MM.1S (cell line): ENCODE data around the gene ZNF385A.

Experiments used
- DNase-seq: peaks from one replicate; pipeline ENCODE4 v3.0.0-alpha.2; 2015
- H2AFZ ChIP-seq: fragments of 300-600 bp; sonication (generic); 2 replicates; pipeline ENCODE4 v1.6.0; 2016; ENCODE audit warnings: antibody characterized with exemption, low read length
- H3F3A ChIP-seq: fragments of 300-600 bp; sonication (generic); 2 replicates; pipeline ENCODE4 v1.6.1; 2016; ENCODE audit warnings: mild to moderate bottlenecking, antibody characterized with exemption, low read length, moderate library complexity, mixed read lengths; ENCODE audit not compliant: insufficient read depth
- H3K27ac ChIP-seq: fragments of 300-600 bp; sonication (generic); 2 replicates; pipeline ENCODE4 v1.5.1; 2016; ENCODE audit warnings: mild to moderate bottlenecking, low read length
- H3K27me3 ChIP-seq: fragments of 300-600 bp; sonication (generic); replicated peaks from 2 replicates; pipeline ENCODE4 v1.6.0; 2016; ENCODE audit warnings: low read length; ENCODE audit not compliant: insufficient read depth
- H3K36me3 ChIP-seq: fragments of 300-600 bp; sonication (generic); replicated peaks from 2 replicates; pipeline ENCODE4 v1.6.1; 2016; ENCODE audit warnings: mild to moderate bottlenecking, low read length, mixed read lengths; ENCODE audit not compliant: insufficient read depth
- H3K4me1 ChIP-seq: fragments of 300-600 bp; sonication (generic); 2 replicates; pipeline ENCODE4 v1.6.1; 2016; ENCODE audit warnings: low read length, mixed read lengths
- H3K4me2 ChIP-seq: fragments of 300-600 bp; sonication (generic); 2 replicates; pipeline ENCODE4 v1.6.0; 2016; ENCODE audit warnings: low read depth, low read length
- H3K4me3 ChIP-seq: fragments of 300-600 bp; sonication (generic); 2 replicates; pipeline ENCODE4 v1.5.1; 2016; ENCODE audit warnings: low read length, mixed read lengths
- H3K79me2 ChIP-seq: fragments of 300-600 bp; sonication (generic); 2 replicates; pipeline ENCODE4 v1.6.1; 2016; ENCODE audit warnings: mixed run types, low read length, mixed read lengths
- H3K9ac ChIP-seq: fragments of 300-600 bp; sonication (generic); 2 replicates; pipeline ENCODE4 v1.6.1; 2016; ENCODE audit warnings: low read length, mixed read lengths
- H3K9me2 ChIP-seq: fragments of 300-600 bp; sonication (generic); replicated peaks from 2 replicates; pipeline ENCODE4 v1.6.1; 2016; ENCODE audit warnings: mild to moderate bottlenecking, low read length, mixed read lengths; ENCODE audit not compliant: insufficient read depth
- H3K9me3 ChIP-seq: fragments of 300-600 bp; sonication (generic); replicated peaks from 2 replicates; pipeline ENCODE4 v1.6.1; 2016; ENCODE audit warnings: mild to moderate bottlenecking, low read length, mixed read lengths; ENCODE audit not compliant: insufficient read depth
- H4K20me1 ChIP-seq: fragments of 300-600 bp; sonication (generic); 2 replicates; pipeline ENCODE4 v1.6.1; 2016; ENCODE audit warnings: mild to moderate bottlenecking, low read length, moderate library complexity, mixed read lengths; ENCODE audit not compliant: insufficient read depth
- CTCF ChIP-seq: fragments of 300-600 bp; sonication (generic); IDR thresholded peaks from 2 replicates; pipeline ENCODE4 v1.5.1; 2016; ENCODE audit warnings: antibody characterized with exemption, low read length, mixed read lengths
- EZH2 ChIP-seq: fragments of 300-600 bp; sonication (generic); optimal IDR thresholded peaks from 2 replicates; pipeline ENCODE3; 2017; ENCODE audit warnings: low read depth, mild to moderate bottlenecking, antibody characterized with exemption, low read length, mixed read lengths
- EZH2phosphoT487 ChIP-seq: fragments of 300-600 bp; sonication (generic); IDR thresholded peaks from 2 replicates; pipeline ENCODE4 v1.6.1; 2018; ENCODE audit warnings: antibody characterized with exemption, low read length

ZNF385A gene

GRCh38 chr12:54363618-54364017, 20.9 kb downstream of the ZNF385A start:
- Histone ChIP-seq H3K9ac (no peak overlapping the region), H3K4me2 (peak overlapping the region; percentile 33; the same call in 1 of the 2 replicates), H3K4me1 (peaks cover 23% of the 10 kb centered on the region), H3F3A (peaks cover 16% of the 10 kb centered on the region), H3K36me3 (no peaks in the 10 kb centered on the region), H3K9me3 (no peaks in the 10 kb centered on the region), H3K4me3 (no peak overlapping the region), H2AFZ (no peak overlapping the region), H3K79me2 (no peaks in the 10 kb centered on the region), H3K27me3 (peaks cover 52% of the 10 kb centered on the region), H3K9me2 (no peaks in the 10 kb centered on the region), H3K27ac (no peak overlapping the region), H4K20me1 (peaks cover 5% of the 10 kb centered on the region; the same call in 1 of the 2 replicates)
- no peak for TF ChIP-seq CTCF
- no peak for TF ChIP-seq EZH2phosphoT487
- DNase-seq, result no peak

GRCh38 chr12:54363047-54363446, 21.5 kb downstream of the ZNF385A start:
- peaks cover 47% of the 10 kb centered on the region for H3K27me3 ChIP-seq
- no peaks in the 10 kb centered on the region for H3K9me3 ChIP-seq
- no peak overlapping the region for H3K4me3 ChIP-seq
- TF ChIP-seq EZH2phosphoT487 (no peak), CTCF (no peak), EZH2 (no peak)
- no peaks in the 10 kb centered on the region for H3K36me3 ChIP-seq
- no peak overlapping the region for H2AFZ ChIP-seq
- no peak overlapping the region for H3K27ac ChIP-seq
- H3K4me1 ChIP-seq, result peaks cover 23% of the 10 kb centered on the region
- H3K79me2 ChIP-seq, result no peaks in the 10 kb centered on the region
- no peak overlapping the region for H3K4me2 ChIP-seq
- H4K20me1 ChIP-seq, result peaks cover 5% of the 10 kb centered on the region; the same call in 1 of the 2 replicates
- H3F3A ChIP-seq, result peaks cover 16% of the 10 kb centered on the region
- H3K9ac ChIP-seq, result no peak overlapping the region
- DNase-seq, result no peak
- H3K9me2 ChIP-seq, result no peaks in the 10 kb centered on the region

- Histone ChIP-seq H3K27me3 (peaks cover 33% of the 10 kb centered on the region), H3K9me3 (no peaks in the 10 kb centered on the region), H3K4me1 (peaks cover 26% of the 10 kb centered on the region), H2AFZ (no peak overlapping the region), H3K79me2 (no peaks in the 10 kb centered on the region), H3F3A (peaks cover 16% of the 10 kb centered on the region), H3K27ac (no peak overlapping the region), H3K4me2 (no peak overlapping the region), H3K4me3 (no peak overlapping the region), H3K9ac (no peak overlapping the region), H4K20me1 (peaks cover 5% of the 10 kb centered on the region; the same call in 1 of the 2 replicates), H3K36me3 (no peaks in the 10 kb centered on the region), H3K9me2 (no peaks in the 10 kb centered on the region)
- TF ChIP-seq CTCF, result peak; percentile 63
- TF ChIP-seq EZH2phosphoT487, result no peak
- peak; percentile 27 for DNase-seq
These were observed 23.6 kb downstream of the ZNF385A start for GRCh38 chr12:54360717-54361456.
